Body of pancreas (tissue), 4 donors: ENCODE data around the gene CLIC6. TPM values are rescaled to one million over a fixed set of nuclear protein-coding genes. Genes with fewer than 3 reads are reported as not detected.

Experiments
- ATAC-seq: fragments of 150-250 bp; one replicate; pipeline ENCODE4 v1.9.1; 2016
- DNase-seq, 4 donors: peaks; one replicate each; pipeline ENCODE4 v3.0.0-alpha.2; 2019
- H3K27ac ChIP-seq, 4 donors: fragments of 200-600 bp; sonication (generic); 1 replicate in 3 of 4; 2 replicates in 1 of 4; pipeline versions ENCODE4 v1.5.1 to v1.6.1; 2016 to 2019; ENCODE audit warnings: mild to moderate bottlenecking in 1 of 4, mixed read lengths in 1 of 4, moderate library complexity in 1 of 4
- H3K27me3 ChIP-seq, 2 donors: fragments of 200-600 bp; sonication (generic); one replicate each; pipeline ENCODE4 v1.6.0; 2016; ENCODE audit warnings: mild to moderate bottlenecking in 1 of 2
- H3K36me3 ChIP-seq, 2 donors: fragments of 200-600 bp; sonication (generic); replicated peaks in 1 of 2; 2 replicates each; pipeline ENCODE4 v1.5.1; 2016; ENCODE audit warnings: low read depth in 2 of 2; ENCODE audit not compliant: insufficient read depth in 1 of 2
- H3K4me1 ChIP-seq: fragments of 200-600 bp; sonication (generic); one replicate; pipeline ENCODE4 v1.6.0; 2016
- H3K4me3 ChIP-seq, 2 donors: fragments of 200-600 bp; sonication (generic); 1 replicate in 1 of 2; 2 replicates in 1 of 2; pipeline ENCODE4 v1.5.1; 2016 to 2019
- H3K9me3 ChIP-seq, 3 donors: fragments of 200-600 bp; sonication (generic); 1 replicate in 2 of 3; 2 replicates in 1 of 3; pipeline ENCODE4 v1.5.1; 2016
- CTCF ChIP-seq, 7 experiments: fragments of 450-650 bp in 4 of 7; fragments of 200-600 bp in 3 of 7; sonication (generic) in 3 of 7; IDR thresholded peaks; one replicate each; pipeline ENCODE4 v1.5.1; 2016 to 2019; ENCODE audit warnings: antibody characterized with exemption in 7 of 7
- POLR2A ChIP-seq, 3 donors: fragments of 450-650 bp; IDR thresholded peaks; one replicate each; pipeline ENCODE4 v1.6.1; 2016; ENCODE audit warnings: antibody characterized with exemption in 3 of 3, mild to moderate bottlenecking in 2 of 3
- WGBS, 2 donors: methylation state at CpG; one replicate each; pipeline ENCODE4 v1.1.5; 2017; 5-methylcytosine and 5-hydroxymethylcytosine counted together
- intact Hi-C: fragments of 100-400 bp; cut with DNase I; formaldehyde crosslinking; loops from one replicate; pipeline ENCODE4 v1.15.1; 2023
- total RNA-seq, 2 donors: library from RNA; depleted of rRNA; stranded (reverse); fragments of >200 nt; gene quantifications; one replicate each; pipeline ENCODE4 v1.1.0, GENCODE V29; 2016

Gene CLIC6
- total RNA-seq, 2 donors from 2014 or later, result 0.99 to 1.8 TPM

GRCh38 chr21:34765619-34766018 is 96.8 kb downstream of the CLIC6 start:
- Histone ChIP-seq H3K4me1 (no peaks in the 10 kb centered on the region), H3K27me3 (no peaks in the 10 kb centered on the region), H3K27ac (no peak overlapping the region), H3K9me3 (no peaks in the 10 kb centered on the region), H3K36me3 (no peaks in the 10 kb centered on the region), H3K4me3 (no peak overlapping the region)
- ATAC-seq, result no peak
- intact Hi-C loops, result no loop called here
- TF ChIP-seq POLR2A (IDR thresholded peaks at IDR 0.05) (no peak), CTCF (IDR thresholded peaks at IDR 0.05) (no peak)
- 81 to 90% methylated on average over 4 of the region's 4 CpGs for WGBS, 2 donors
- DNase-seq, result no peak

GRCh38 chr21:34766862-34767261 is 98.1 kb downstream of the CLIC6 start:
- intact Hi-C loops, result no loop called here
- Histone ChIP-seq H3K4me1 (no peaks in the 10 kb centered on the region), H3K27ac (no peak overlapping the region), H3K9me3 (no peaks in the 10 kb centered on the region), H3K27me3 (no peaks in the 10 kb centered on the region), H3K36me3 (no peaks in the 10 kb centered on the region), H3K4me3 (no peak overlapping the region)
- ATAC-seq, result no peak
- no peak for DNase-seq
- TF ChIP-seq CTCF (IDR thresholded peaks at IDR 0.05), result no peak
- WGBS, 2 donors, result 78 to 91% methylated on average over 2 to 3 of the region's 3 CpGs

Other genes starting within 250 kb of the CLIC6 start
- gene SMIM34, start 245.0 kb upstream of the CLIC6 start, total RNA-seq, result not detected
- 1 to 10 TPM in 1 of 2 donors, not detected in 1; 1.0 TPM for gene KCNE1, start 156.8 kb upstream of the CLIC6 start, total RNA-seq
- gene RCAN1, start 53.9 kb upstream of the CLIC6 start, total RNA-seq, result 10 to 100 TPM; 20.8 to 29.0 TPM